Spinal cord (tissue), 10 donors: ENCODE measurements around the gene GRAMD2A. TPM values are rescaled to one million over a fixed set of nuclear protein-coding genes. Genes with fewer than 3 reads are reported as not detected.
A peak's percentile ranks its signal among the peaks of the same experiment; 100 is the strongest.

ENCODE experiments used
- DNase-seq, 6 donors: peaks; one replicate each; pipeline versions ENCODE4 v3.0.0 to v3.0.0-alpha.2; 2013 to 2015; ENCODE audit warnings: low spot score in 6 of 6, low read depth in 4 of 6
- H3K27ac ChIP-seq: one replicate; pipeline ENCODE4 v1.5.1; 2013; ENCODE audit warnings: low read depth, low read length, control low read depth
- H3K27me3 ChIP-seq: one replicate; pipeline ENCODE4 v1.6.1; 2013; ENCODE audit warnings: low read length; ENCODE audit not compliant: control insufficient read depth, insufficient read depth
- H3K36me3 ChIP-seq: one replicate; pipeline ENCODE4 v1.6.1; 2013; ENCODE audit warnings: low read length; ENCODE audit not compliant: control insufficient read depth, insufficient read depth
- H3K4me1 ChIP-seq: one replicate; pipeline ENCODE4 v1.6.1; 2013; ENCODE audit warnings: low read length; ENCODE audit not compliant: control insufficient read depth, insufficient read depth
- H3K4me3 ChIP-seq: one replicate; pipeline ENCODE4 v1.5.1; 2013; ENCODE audit warnings: low read depth, low read length, control low read depth
- H3K9me3 ChIP-seq: one replicate; pipeline ENCODE4 v1.6.1; 2013; ENCODE audit warnings: low read length; ENCODE audit not compliant: control insufficient read depth, insufficient read depth
- WGBS: methylation state at CpG from one replicate; pipeline ENCODE4 v1.1.5; 2013; ENCODE audit warnings: missing lambda C conversion rate; ENCODE audit not compliant: insufficient coverage; 5-methylcytosine and 5-hydroxymethylcytosine counted together
- polyA plus RNA-seq, 2 donors: library from polyadenylated mRNA; unstranded; fragments of 120-200 nt; gene quantifications; one replicate each; pipeline ENCODE4 v1.2.1, GENCODE V29; 2013; ENCODE audit not compliant: insufficient read length in 2 of 2
- total RNA-seq, 2 donors: library from RNA; depleted of rRNA in 1 of 2; stranded (reverse); fragments of 120-200 nt in 1 of 2; fragments of >200 nt in 1 of 2; gene quantifications; one replicate each; pipeline versions ENCODE4 v1.2.3 to v1.2.4, GENCODE V29; 2013 to 2014
- donor health status: healthy.

Gene GRAMD2A
- total and polyA plus RNA-seq, 4 donors: 1.4 to 3.8 (median 2.3) TPM

DNA sequence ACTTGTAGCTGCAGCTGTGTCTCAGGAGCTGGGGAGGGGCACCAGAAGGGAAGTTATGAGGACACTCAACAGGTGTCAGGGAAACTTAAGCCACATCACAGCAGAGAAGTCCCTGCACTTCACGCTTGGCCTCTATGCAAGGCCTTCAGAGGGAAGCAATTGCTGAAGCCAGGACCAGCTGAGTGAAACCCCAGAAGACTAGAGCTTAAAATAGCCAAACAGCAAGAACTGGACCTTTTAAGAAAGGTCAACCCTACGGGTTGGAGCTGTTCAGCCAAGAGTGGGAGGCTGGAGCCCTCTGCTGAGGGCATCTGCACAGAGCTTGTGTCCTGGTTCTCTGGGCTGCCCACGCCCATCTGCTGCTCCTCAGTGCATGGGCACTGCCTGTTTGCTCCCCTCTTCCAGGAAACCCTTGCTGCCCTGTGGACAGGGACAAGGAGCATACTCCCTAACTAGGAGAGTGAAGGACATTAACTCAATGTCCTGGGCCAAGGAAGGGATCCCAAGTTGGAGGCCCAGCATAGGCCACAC lies 3.9 kb upstream of the GRAMD2A start:
- H3K27ac ChIP-seq: no peak overlapping the region
- H3K4me1 ChIP-seq: peaks cover 44% of the 10 kb centered on the region
- 90% methylated on average over 3 of the region's 3 CpGs for WGBS
- peaks cover 70% of the 10 kb centered on the region for H3K36me3 ChIP-seq
- H3K9me3 ChIP-seq: no peaks in the 10 kb centered on the region
- no peak overlapping the region for H3K4me3 ChIP-seq
- no peak for DNase-seq
- peaks cover 19% of the 10 kb centered on the region for H3K27me3 ChIP-seq

DNA sequence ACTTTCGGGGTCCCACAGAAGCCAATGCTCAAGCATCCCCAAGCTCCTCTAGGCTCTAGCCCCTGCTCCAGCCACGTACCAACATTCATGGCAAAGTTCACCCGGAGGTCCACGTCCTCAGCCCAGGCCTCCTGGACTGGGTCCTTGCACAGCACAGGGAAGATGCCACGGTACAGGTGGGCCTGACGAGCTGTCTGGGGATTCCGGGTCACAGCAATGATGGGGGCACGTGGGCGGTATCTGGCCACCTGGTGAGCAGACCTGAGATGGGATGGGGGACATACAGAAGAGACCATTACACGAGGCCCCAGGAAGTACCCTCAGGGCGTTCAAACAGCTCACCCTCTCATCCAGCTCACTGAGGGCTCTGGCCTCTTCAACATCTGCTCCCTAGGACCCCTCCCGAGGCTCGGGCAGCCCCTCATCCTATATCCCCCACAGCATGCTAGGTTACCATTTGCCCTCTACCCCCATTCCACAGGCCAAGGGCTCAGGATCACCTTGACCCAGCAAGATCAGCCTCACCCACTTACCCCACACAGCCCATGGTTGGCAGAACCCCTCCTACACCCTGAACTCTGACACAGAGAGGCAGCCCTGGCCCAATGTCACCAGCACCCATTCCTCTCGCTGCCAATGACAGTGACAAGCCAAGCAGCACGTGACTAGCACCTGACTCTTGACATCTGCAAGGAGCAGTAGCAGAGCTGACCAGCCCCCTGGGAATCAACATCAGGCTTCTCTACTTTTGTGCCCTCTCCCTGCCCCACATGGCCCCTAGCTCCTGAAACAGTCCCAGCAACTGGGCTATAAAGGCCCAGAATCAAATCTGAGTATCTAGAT lies 3.0 kb upstream of the GRAMD2A start:
- Histone ChIP-seq H3K27me3 (peaks cover 24% of the 10 kb centered on the region), H3K9me3 (no peaks in the 10 kb centered on the region), H3K27ac (no peak overlapping the region), H3K36me3 (peaks cover 62% of the 10 kb centered on the region), H3K4me1 (peaks cover 44% of the 10 kb centered on the region), H3K4me3 (no peak overlapping the region)
- no peak for DNase-seq
- 91% methylated on average over 15 of the region's 15 CpGs for WGBS

DNA sequence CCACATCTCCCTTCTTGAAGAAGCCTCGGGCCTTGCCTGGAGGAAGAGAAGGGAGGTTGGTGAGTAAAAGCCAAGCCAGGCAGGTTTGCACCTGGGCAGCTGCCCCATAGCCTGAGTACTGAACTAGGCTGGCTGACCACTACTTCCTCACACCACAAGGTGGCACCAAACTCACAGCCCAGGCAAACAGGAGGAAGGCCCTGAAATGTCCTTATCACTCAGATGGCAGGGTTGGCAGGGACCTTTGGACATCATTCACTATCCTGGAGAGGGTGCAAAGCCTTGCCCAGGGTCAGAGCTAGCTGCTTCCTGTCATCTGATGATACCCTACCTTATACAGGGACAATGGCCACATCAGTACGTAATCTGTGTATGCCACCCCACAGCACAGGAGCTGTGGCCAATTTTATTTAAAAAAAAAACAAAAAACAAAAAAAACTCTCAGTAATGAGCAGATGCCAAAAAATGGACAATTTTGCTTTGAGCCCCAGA lies 2.2 kb upstream of the GRAMD2A start:
- 100% methylated on average over 1 of the region's 2 CpGs for WGBS
- Histone ChIP-seq H3K9me3 (no peaks in the 10 kb centered on the region), H3K4me3 (no peak overlapping the region), H3K36me3 (peaks cover 54% of the 10 kb centered on the region), H3K27ac (no peak overlapping the region), H3K27me3 (peaks cover 29% of the 10 kb centered on the region), H3K4me1 (peaks cover 44% of the 10 kb centered on the region)
- DNase-seq: peak in 5 of 6 donors; percentile 38 to 90 (median 72)

DNA sequence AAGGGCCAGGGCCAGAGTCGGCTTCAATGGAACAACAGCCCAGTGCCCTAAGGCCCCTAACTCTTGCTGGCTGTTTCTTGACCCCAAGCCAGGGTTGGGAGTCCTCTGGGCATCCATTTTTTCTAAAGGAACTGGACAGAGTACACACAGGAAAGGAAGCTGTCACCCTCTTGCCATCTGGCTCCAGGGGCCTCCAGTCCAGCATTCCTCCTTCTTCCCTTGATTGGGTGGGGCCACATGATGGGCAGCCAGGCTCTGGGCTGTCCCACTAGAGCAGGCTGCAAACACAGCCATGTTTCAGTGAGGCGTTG lies 1.6 kb upstream of the GRAMD2A start:
- H3K27me3 ChIP-seq: peaks cover 29% of the 10 kb centered on the region
- DNase-seq: no peak
- H3K4me1 ChIP-seq: peaks cover 42% of the 10 kb centered on the region
- no peaks in the 10 kb centered on the region for H3K9me3 ChIP-seq
- no peak overlapping the region for H3K27ac ChIP-seq
- no peak overlapping the region for H3K4me3 ChIP-seq
- H3K36me3 ChIP-seq: peaks cover 51% of the 10 kb centered on the region
- WGBS: 91% methylated on average over 2 of the region's 2 CpGs

DNA sequence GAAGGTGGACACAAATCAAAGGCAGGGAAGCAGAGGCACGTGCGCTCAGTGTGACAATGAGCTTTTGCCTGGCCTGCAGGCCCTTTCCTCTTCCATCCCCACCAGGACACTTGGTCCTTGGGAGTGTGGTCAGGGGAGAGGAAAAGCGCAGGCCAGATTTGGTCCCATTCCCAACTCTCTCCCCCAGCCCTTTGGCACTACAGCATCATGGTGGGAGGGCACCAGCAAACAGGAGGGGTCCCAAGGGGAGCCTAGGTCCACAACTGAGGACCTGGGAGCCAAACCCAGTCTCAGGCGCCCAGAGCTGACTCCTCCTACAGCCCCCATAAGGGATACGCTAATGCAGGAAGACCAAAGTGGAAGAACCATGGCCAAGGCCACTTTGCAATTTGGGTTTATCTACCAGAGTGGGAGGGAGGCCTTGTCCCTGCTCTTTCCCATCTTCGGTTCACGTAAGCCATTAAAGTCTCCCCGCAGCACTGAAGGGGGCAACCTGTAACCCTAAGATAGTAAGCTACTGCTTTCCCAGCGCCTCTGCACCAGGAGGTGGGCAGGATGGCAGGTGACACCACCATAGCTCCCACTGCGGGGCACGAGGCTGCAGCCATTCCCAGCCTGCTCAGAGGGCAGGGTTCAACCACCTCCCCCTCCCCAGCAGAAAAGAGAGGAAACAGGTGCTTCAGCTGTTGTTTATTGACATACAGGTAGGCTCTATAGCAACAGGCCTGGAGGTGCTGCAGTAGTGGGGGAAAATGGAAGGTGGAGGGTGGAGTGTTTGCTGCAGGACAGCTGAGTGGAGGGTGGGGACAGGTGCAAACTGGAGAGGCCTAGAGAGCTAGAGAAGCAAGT lies 993 bp upstream of the GRAMD2A start:
- no peak overlapping the region for H3K27ac ChIP-seq
- no peak overlapping the region for H3K4me3 ChIP-seq
- no peaks in the 10 kb centered on the region for H3K9me3 ChIP-seq
- peaks cover 49% of the 10 kb centered on the region for H3K36me3 ChIP-seq
- peaks cover 40% of the 10 kb centered on the region for H3K4me1 ChIP-seq
- 95% methylated on average over 4 of the region's 11 CpGs for WGBS
- no peak for DNase-seq
- peaks cover 29% of the 10 kb centered on the region for H3K27me3 ChIP-seq

DNA sequence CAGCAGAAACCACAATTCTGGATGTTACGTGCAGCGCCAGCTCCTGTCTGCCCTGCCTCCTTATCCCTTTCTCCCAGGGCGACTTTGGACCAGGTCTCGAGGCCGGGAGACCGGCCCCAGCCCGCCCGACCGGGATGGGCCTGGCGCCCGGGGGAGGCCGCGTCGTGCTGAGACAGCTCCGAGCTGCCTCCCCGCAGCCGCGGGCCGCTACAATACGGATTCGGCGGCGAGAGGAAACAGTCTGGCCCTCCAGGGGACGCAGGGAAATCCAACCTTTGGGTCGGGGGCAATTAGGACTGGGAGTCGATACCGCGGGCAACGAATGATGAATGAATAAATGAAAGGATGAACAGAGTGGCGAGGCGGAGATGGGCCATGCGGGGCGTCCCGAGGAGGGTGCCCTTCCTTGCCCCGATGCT lies 537 bp downstream of the GRAMD2A start:
- no peak overlapping the region for H3K27ac ChIP-seq

DNA sequence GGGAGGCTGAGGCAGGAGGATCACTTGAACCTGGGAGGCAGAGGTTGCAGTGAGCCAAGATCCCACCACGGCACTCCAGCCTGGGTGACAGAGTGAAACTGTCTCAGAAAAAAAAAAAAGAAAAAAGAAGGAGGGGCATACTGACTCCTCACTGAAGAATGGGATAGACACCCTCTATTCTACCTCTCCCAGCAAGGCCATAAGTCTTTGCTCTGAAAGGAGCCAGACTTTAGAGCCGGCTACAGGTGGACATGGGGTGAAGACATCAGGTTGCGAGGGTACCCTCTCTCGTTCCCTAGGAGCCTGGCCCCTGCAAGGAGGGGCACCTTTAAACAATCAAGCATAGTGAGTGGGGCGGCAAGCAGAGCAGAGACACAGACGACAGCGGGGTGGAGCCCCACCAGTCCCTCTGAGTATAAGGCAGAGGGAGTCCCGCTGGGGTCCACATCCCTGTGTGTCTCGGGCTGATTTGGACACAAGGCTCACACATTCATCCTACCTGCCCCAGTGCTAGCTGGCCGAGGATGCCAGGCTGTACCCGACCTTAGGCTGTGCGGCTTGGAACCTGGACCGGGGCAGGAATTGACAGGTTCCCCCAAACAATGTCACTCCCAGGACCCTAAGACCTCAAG lies 1.1 kb downstream of the GRAMD2A start:
- H3K36me3 ChIP-seq: peaks cover 34% of the 10 kb centered on the region
- no peak overlapping the region for H3K27ac ChIP-seq
- 55% methylated on average over 12 of the region's 13 CpGs for WGBS
- peaks cover 22% of the 10 kb centered on the region for H3K4me1 ChIP-seq
- no peaks in the 10 kb centered on the region for H3K9me3 ChIP-seq
- DNase-seq: no peak
- H3K4me3 ChIP-seq: peak overlapping the region; percentile 38
- peaks cover 29% of the 10 kb centered on the region for H3K27me3 ChIP-seq

More for the DNA sequence above, 537 bp downstream of the GRAMD2A start:
- H3K36me3 ChIP-seq: peaks cover 38% of the 10 kb centered on the region
- 7% methylated on average over 35 of the region's 35 CpGs for WGBS
- peaks cover 29% of the 10 kb centered on the region for H3K27me3 ChIP-seq
- H3K9me3 ChIP-seq: no peaks in the 10 kb centered on the region
- H3K4me1 ChIP-seq: peaks cover 25% of the 10 kb centered on the region
- H3K4me3 ChIP-seq: peak overlapping the region; percentile 38
- no peak for DNase-seq

DNA sequence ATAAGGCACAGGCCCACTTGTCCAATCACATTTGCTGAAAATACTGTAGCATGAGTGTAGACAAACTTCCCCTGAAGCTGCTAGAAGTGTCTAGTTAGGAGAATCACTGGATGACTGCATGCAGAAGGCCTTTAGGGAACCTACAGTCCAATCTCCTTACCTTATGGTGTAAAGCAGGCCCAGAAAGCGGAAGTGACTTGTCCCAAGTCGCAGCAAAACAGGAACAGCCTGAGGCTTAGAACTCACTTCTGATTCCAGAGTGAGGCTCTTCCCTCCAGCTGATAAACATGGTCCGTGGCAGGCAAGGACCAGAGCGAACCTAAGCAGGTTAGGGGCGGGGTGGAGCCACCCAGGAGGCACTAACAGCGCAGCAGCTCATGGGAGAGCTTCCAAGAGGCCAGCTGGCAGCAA lies 2.5 kb downstream of the GRAMD2A start:
- Histone ChIP-seq H3K27ac (no peak overlapping the region), H3K27me3 (peaks cover 32% of the 10 kb centered on the region), H3K36me3 (peaks cover 20% of the 10 kb centered on the region), H3K4me3 (no peak overlapping the region), H3K9me3 (no peaks in the 10 kb centered on the region), H3K4me1 (peaks cover 10% of the 10 kb centered on the region)
- no peak for DNase-seq
- 74% methylated on average over 6 of the region's 6 CpGs for WGBS

DNA sequence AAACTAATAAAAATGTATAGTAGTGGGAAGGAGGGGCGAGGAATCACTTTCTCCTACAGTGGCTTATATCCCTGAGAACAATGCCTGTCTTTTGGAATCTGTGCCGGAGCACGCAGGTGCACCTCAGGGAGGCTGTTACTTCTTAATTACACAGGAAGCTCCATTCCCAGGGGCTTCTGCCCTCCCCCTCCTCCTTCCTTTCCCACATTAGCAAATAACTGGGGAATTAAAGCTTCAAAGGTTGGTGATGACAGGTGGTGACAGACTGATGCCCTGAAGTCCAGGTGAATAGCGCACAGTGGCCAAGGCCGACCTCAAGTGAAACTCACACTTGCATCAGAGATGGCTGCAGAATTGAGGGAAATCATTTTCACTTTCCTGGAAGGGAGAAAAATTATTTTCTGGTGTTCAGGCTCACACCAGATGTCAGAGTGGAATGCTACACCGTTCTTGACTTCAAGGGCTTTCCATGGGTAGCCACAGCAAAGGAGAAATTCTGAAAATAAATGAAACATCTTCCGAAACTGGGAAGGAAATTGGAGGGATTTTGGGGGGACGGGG lies 3.7 kb downstream of the GRAMD2A start:
- Histone ChIP-seq H3K36me3 (peaks cover 9% of the 10 kb centered on the region), H3K9me3 (no peaks in the 10 kb centered on the region), H3K4me3 (no peak overlapping the region), H3K4me1 (peaks cover 10% of the 10 kb centered on the region), H3K27me3 (peaks cover 30% of the 10 kb centered on the region), H3K27ac (no peak overlapping the region)
- peak in 1 of 6 donors; percentile 24 for DNase-seq
- WGBS: 73% methylated on average over 3 of the region's 8 CpGs
